KMS-11 (cell line): Measurements from ENCODE around the gene SLC5A6.
"Not testable (repeated sequence)": the region's sequence is repeated elsewhere in the genome, so short reads cannot be mapped to it uniquely, and the experiment has no call there.

ENCODE experiments used
- H2AFZ ChIP-seq: fragments of 200-600 bp; sonication (generic); 2 replicates; pipeline ENCODE4 v1.6.1; 2016; ENCODE audit warnings: antibody characterized with exemption, mixed run types, low read depth
- H3K27ac ChIP-seq: fragments of 200-600 bp; sonication (generic); 2 replicates; pipeline ENCODE4 v1.6.1; 2016; ENCODE audit warnings: mild to moderate bottlenecking, mixed run types
- H3K27me3 ChIP-seq: fragments of 200-600 bp; sonication (generic); 2 replicates; pipeline ENCODE4 v1.6.1; 2017; ENCODE audit warnings: mild to moderate bottlenecking, low read depth, mixed run types, moderate library complexity; ENCODE audit not compliant: insufficient read depth
- H3K36me3 ChIP-seq: fragments of 200-600 bp; sonication (generic); 2 replicates; pipeline ENCODE4 v1.6.1; 2017; ENCODE audit warnings: mild to moderate bottlenecking, mixed run types; ENCODE audit not compliant: insufficient read depth
- H3K4me1 ChIP-seq: fragments of 200-600 bp; sonication (generic); 2 replicates; pipeline ENCODE4 v1.6.1; 2016; ENCODE audit warnings: mild to moderate bottlenecking, low read depth, mixed run types; ENCODE audit not compliant: poor library complexity, severe bottlenecking
- H3K4me2 ChIP-seq: fragments of 200-600 bp; sonication (generic); 2 replicates; pipeline ENCODE4 v1.7.0; 2016; ENCODE audit warnings: mild to moderate bottlenecking, mixed run types
- H3K4me3 ChIP-seq: fragments of 200-600 bp; sonication (generic); IDR thresholded peaks from 2 replicates; pipeline ENCODE4 v1.6.1; 2017; ENCODE audit warnings: low read depth, low read length, mixed read lengths; ENCODE audit not compliant: insufficient read depth
- H3K79me2 ChIP-seq: fragments of 200-600 bp; sonication (generic); 2 replicates; pipeline ENCODE4 v1.6.1; 2016; ENCODE audit warnings: low read depth, mixed run types; ENCODE audit not compliant: insufficient read depth
- H3K9ac ChIP-seq: fragments of 200-600 bp; sonication (generic); 2 replicates; pipeline ENCODE4 v1.6.1; 2016; ENCODE audit warnings: mild to moderate bottlenecking, mixed run types
- H4K20me1 ChIP-seq: fragments of 200-600 bp; sonication (generic); 2 replicates; pipeline ENCODE4 v1.6.1; 2016; ENCODE audit warnings: mild to moderate bottlenecking, mixed run types; ENCODE audit not compliant: insufficient read depth
- CTCF ChIP-seq: fragments of 200-600 bp; sonication (generic); conservative IDR thresholded peaks from 2 replicates; pipeline ENCODE4 v1.6.1; 2017; ENCODE audit warnings: low read depth, mild to moderate bottlenecking, antibody characterized with exemption, low read length, moderate library complexity, mixed read lengths

SLC5A6 gene

DNA sequence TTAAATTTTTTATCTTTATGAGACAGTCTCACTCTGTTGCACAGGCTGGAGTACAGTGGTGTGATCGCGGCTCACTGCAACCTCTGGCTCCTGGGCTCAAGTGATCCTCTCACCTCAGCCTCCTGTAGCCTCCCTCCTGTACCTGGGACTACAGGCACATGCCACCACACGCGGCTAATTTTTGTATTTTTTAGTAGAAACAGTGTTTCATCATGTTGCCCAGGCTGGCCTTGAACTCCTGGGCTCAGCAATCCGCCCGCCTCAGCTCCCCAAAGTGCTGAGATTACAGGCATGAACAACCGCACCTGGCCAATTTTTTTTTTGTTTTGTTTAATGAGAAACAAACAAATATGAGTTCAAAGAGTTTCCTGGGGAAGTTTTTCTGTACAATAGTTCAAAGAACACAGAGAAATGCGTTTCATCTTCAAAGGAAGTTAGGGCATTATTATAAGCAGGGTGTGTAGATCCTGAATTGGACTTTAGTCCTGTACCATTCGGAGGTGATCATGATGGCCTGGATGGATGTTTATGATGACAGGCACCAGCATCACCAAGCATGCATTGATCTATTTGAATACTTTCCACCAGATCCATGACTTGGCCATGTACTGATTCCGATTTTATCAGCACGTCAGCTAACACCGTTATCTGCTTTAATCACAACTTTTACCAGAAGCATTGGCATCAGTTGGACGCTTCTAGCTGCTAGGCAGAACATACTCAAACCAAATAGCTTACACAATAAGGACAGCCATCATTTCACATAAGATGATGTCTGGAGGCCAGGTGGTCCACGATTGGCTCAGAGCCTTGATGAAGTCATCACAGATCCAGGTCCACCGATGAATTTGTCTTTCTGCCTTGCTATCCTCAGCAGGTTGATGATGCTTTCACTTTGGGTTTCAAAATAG is 34.4 kb downstream of the SLC5A6 start:
- no peaks in the 10 kb centered on the region for H4K20me1 ChIP-seq
- H3K79me2 ChIP-seq: no peaks in the 10 kb centered on the region
- peaks cover 33% of the 10 kb centered on the region for H3K4me1 ChIP-seq
- no peak overlapping the region for H2AFZ ChIP-seq
- H3K9ac ChIP-seq: no peak overlapping the region
- no peak for TF ChIP-seq CTCF
- no peak overlapping the region for H3K4me2 ChIP-seq
- no peak overlapping the region for H3K27ac ChIP-seq
- no peaks in the 10 kb centered on the region for H3K36me3 ChIP-seq
- H3K27me3 ChIP-seq: no peaks in the 10 kb centered on the region
- no peak overlapping the region for H3K4me3 ChIP-seq

- H3K4me2 ChIP-seq, H4K20me1 ChIP-seq, H3K27me3 ChIP-seq, H2AFZ ChIP-seq, H3K79me2 ChIP-seq, H3K36me3 ChIP-seq, H3K27ac ChIP-seq, H3K9ac ChIP-seq, H3K4me3 ChIP-seq: not testable (repeated sequence)
- H3K4me1 ChIP-seq: peaks cover 33% of the 10 kb centered on the region
Observed at GRCh38 chr2:27175781-27176180, 36.3 kb downstream of the SLC5A6 start.

GRCh38 chr2:27175330-27175729 is 36.7 kb downstream of the SLC5A6 start:
- Histone ChIP-seq H3K4me2 (peak overlapping the region; percentile 59; the same call in 1 of the 2 replicates), H2AFZ (peak overlapping the region; percentile 66; the same call in 1 of the 2 replicates), H3K79me2 (no peaks in the 10 kb centered on the region), H3K4me1 (peaks cover 34% of the 10 kb centered on the region), H3K27ac (no peak overlapping the region), H3K36me3 (no peaks in the 10 kb centered on the region), H3K4me3 (no peak overlapping the region), H4K20me1 (no peaks in the 10 kb centered on the region), H3K9ac (no peak overlapping the region), H3K27me3 (no peaks in the 10 kb centered on the region)
- no peak for TF ChIP-seq CTCF

DNA sequence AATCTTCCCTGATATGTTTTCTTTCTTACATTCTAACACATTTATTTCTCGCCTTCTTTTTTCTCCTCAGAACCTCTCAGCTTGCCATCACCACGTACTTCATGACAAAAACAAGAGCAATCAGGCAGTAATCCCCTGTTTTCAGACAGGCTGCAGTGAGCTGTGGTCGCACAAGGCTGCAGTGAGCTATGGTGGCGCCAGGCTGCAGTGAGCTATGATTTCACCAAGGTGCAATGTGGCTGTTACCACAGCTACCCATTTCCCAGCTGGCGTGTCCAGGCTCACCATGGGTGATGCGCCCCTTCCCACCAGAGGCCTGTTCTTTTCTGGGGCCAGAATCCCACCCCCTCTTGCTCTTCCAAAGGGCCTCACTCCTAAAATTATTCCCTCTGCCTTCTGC is 37.4 kb downstream of the SLC5A6 start:
- Histone ChIP-seq H2AFZ (peak overlapping the region; percentile 66), H4K20me1 (no peaks in the 10 kb centered on the region), H3K36me3 (no peaks in the 10 kb centered on the region), H3K27me3 (no peaks in the 10 kb centered on the region), H3K4me3 (no peak overlapping the region), H3K79me2 (no peaks in the 10 kb centered on the region), H3K4me2 (peak overlapping the region; percentile 59; the same call in 1 of the 2 replicates), H3K27ac (peak overlapping the region; percentile 25), H3K4me1 (peaks cover 39% of the 10 kb centered on the region), H3K9ac (no peak overlapping the region)
- no peak for TF ChIP-seq CTCF

GRCh38 chr2:27171351-27171848 is 40.7 kb downstream of the SLC5A6 start:
- no peaks in the 10 kb centered on the region for H3K79me2 ChIP-seq
- H4K20me1 ChIP-seq: no peaks in the 10 kb centered on the region
- no peak overlapping the region for H3K4me3 ChIP-seq
- no peaks in the 10 kb centered on the region for H3K36me3 ChIP-seq
- no peak overlapping the region for H3K9ac ChIP-seq
- no peak overlapping the region for H3K4me2 ChIP-seq
- peaks cover 32% of the 10 kb centered on the region for H3K4me1 ChIP-seq
- TF ChIP-seq CTCF: no peak
- no peaks in the 10 kb centered on the region for H3K27me3 ChIP-seq
- H3K27ac ChIP-seq: no peak overlapping the region
- H2AFZ ChIP-seq: no peak overlapping the region
